ENCODE results near the gene USP22.

- TF ChIP-seq, protein P1, sequence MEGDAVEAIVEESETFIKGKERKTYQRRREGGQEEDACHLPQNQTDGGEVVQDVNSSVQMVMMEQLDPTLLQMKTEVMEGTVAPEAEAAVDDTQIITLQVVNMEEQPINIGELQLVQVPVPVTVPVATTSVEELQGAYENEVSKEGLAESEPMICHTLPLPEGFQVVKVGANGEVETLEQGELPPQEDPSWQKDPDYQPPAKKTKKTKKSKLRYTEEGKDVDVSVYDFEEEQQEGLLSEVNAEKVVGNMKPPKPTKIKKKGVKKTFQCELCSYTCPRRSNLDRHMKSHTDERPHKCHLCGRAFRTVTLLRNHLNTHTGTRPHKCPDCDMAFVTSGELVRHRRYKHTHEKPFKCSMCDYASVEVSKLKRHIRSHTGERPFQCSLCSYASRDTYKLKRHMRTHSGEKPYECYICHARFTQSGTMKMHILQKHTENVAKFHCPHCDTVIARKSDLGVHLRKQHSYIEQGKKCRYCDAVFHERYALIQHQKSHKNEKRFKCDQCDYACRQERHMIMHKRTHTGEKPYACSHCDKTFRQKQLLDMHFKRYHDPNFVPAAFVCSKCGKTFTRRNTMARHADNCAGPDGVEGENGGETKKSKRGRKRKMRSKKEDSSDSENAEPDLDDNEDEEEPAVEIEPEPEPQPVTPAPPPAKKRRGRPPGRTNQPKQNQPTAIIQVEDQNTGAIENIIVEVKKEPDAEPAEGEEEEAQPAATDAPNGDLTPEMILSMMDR (IDR thresholded peaks at IDR 0.05), result no peak
- TF ChIP-seq POLR2AphosphoS5 (IDR thresholded peaks at IDR 0.05), result no peak
- TF ChIP-seq POLR2A (IDR thresholded peaks at IDR 0.05), result no peak
These were observed 12.4 kb downstream of the USP22 start for GRCh38 chr17:21030375-21030774.

Measured in gastroesophageal sphincter (tissue), 3 donors.